HG03039 (cell line): ENCODE measurements around the gene UQCC3.
"Not testable (repeated sequence)": the region's sequence is repeated elsewhere in the genome, so short reads cannot be mapped to it uniquely, and the experiment has no call there.

Experiments used
- ATAC-seq: cut with Tn5 transposase; IDR thresholded peaks from one replicate; pipeline ENCODE4 v1.9.1; 2021; ENCODE audit warnings: mild to moderate bottlenecking, moderate library complexity; ENCODE audit not compliant: unreplicated experiment

Gene UQCC3

DNA sequence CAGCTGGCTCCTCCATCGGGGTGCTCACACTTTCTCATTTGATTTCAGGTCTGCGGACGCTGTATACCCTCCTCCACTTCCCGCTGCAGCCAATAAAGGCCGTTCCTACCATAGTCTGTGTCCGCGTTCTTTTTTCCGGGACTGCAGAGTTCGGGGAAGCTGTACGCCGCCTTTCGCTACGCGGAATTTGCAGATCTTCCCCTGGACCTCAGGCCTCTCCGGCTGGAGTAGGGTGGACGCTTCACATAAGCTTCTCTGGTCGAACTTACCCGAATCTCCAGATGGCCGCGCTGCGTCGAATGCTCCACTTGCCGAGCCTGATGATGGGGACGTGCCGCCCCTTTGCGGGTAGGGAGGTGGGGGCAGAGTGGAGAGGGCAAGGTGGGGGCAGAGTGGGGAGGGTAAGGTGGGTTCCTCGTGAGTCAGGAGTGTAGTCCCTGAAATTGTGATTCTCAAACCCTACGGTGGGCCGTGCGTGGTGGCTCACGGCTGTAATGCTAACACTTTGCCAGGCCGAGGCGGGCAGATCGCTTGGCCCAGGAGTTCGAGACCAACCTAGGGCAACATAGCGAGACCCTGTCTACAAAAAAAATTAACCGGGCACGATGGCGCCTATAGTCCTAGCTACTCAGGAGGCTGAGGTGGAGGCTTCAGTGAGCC is 5.7 kb upstream of the UQCC3 start:
- ATAC-seq: peak; percentile 9

DNA sequence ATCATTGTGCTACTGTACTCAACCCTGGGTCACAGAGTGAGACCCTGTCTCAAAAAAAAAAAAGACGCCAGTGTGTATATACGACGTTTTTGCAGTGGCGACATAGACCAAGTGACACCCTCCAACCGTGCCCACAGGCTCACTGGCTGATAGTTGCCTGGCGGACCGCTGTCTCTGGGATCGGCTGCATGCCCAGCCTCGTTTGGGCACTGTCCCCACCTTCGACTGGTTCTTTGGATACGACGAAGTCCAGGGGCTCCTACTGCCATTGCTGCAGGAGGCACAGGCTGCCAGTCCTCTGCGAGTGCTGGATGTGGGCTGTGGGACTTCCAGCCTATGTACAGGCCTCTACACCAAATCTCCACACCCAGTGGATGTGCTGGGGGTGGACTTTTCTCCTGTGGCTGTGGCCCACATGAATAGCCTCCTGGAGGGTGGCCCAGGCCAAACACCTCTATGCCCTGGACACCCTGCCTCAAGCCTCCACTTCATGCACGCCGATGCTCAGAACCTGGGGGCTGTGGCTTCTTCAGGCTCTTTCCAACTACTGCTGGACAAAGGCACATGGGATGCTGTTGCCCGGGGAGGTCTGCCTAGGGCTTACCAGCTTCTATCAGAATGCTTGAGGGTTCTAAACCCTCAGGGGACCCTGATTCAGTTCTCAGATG is 5.1 kb upstream of the UQCC3 start:
- no peak for ATAC-seq

DNA sequence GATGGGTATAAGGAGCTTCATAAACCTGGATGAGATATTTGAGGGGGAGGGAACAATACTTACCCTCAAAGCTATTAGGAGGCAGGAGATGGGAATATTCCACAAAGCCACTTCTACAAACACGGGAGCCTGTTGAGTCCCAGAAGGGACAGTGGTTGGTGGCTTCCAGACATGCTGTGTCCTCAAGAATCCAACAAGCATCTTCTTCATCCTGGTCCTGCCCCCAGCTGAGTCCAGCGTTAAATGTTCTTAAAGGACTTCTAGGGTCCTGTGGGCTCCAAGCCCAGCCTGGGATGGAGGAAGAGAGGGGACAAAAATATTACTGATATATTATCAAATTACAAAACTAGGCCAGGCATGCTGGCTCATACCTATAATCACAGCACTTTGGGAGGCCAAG is 4.0 kb upstream of the UQCC3 start:
- no peak for ATAC-seq

DNA sequence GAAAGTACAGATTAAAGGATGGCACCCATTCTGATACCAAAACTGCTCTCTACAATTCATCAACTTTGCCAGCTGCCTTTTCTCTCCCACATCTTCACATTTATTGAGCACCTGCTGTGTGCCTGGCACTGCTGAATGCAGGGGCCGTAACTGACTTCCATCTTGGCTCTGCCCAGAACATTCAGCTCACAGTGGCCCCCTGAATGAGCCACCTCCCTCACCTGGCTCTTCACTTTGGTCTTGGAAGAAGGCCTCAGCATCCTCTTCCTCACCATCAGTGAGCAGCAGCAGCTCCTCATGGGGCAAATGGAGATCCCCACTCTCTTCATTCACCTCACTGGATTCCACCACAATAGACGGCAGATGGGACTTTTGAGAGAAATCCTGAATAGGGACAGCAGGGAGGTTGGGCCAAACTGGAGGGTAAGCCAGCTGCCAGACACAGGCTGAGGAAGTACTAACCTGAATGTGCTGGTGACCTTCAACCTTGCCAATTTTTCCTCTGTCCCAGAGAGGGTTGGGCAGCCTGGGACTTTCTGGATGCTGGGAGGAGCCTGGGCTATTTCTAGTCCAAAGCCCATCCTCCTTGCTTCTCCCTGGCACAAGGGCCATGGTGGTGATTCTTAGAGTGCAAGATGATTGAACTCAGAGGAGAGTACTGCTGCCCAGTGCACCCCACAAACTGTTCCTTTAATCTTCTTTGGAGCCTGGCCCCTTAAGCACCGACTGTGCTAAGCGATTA is 1.9 kb upstream of the UQCC3 start:
- ATAC-seq: no peak

DNA sequence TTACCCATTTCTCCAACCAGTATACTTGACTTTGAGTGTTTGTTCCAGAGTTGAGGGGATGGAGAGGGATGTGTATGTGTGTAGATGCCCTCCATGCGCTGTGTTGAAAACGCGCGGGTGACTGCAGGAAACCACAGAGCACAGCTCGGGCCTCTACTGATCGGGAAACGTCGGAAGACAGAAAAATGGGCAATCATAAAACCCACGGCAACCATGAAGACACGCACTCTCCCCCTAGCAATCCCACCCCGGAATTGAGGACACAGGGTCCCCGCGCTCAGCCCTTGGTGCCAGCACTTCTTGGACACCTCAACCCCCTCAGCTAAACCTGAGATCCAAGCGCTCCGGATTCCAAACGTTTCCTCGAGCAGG is 251 bp upstream of the UQCC3 start:
- ATAC-seq: peak; percentile 12

DNA sequence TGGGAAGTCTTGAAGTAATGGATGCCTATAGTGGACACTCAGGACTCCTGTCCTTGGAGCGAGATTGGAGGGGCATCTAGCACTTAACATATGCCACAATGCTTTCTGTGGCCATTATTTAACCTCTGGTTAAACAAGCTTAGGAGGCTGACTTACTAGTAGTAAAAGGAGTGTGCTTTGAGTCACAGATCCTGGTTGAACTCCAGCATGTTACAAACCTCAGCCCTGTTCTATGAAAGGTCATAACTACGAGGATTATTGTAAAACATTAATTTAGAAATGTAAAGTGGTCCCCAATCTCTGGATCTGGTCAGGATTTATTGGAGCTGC is 1.7 kb downstream of the UQCC3 start:
- ATAC-seq: no peak

DNA sequence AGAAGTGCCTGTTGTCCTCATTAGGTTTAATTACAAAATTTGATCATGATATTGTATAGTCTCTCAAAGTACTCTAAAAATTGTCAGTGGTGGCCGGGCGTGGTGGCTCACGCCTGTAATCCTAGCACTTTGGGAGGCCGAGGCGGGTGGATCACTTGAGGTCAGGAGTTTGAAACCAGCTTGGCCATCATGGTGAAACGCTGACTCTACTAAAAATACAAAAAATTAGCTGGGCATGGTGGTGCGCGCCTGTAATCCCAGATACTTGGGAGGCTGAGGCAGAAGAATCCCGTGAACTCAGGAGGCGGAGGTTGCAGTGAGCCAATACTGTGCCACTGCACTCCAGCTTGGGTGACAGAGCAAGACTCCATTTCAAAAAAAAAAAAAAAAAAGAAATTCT is 3.9 kb downstream of the UQCC3 start:
- ATAC-seq: not testable (repeated sequence)

DNA sequence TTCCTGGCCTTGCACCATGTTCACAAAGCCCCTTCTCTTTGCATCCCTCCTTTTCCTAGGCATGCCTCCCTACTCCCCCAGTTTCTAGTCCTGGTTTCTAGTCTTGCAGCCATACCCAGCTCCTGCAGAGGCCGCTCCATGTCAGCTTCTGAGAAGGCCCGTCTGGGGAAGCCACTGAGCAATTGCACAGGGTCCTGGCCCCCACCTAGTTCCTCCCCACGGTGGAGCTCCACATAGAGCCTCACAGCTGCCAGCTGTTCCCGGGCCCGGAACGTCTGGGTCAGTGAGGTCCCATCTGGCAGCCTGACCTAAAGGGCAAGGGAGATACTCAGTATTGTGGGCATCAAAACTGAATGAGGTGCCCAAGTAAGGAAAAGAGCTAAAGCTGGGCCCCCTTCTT is 5.2 kb downstream of the UQCC3 start:
- no peak for ATAC-seq

DNA sequence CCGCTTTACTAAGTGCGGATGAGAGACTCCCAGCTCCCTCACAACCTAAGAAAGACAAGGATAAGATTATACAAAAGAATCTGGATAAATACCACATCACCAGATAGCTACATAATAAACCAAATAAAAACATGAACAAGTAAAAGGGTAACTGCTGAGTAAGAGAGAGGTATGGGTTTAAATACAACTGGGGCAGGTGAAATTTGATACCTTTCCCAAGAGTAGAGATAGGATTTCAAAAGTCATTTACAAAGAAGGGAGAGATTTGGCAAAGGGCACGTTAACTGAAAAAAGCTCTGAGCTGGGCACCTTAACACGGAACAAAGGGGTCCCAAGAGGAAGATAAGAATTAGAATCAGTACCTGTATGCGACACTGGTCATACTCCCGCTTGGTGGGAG is 5.7 kb downstream of the UQCC3 start:
- no peak for ATAC-seq

DNA sequence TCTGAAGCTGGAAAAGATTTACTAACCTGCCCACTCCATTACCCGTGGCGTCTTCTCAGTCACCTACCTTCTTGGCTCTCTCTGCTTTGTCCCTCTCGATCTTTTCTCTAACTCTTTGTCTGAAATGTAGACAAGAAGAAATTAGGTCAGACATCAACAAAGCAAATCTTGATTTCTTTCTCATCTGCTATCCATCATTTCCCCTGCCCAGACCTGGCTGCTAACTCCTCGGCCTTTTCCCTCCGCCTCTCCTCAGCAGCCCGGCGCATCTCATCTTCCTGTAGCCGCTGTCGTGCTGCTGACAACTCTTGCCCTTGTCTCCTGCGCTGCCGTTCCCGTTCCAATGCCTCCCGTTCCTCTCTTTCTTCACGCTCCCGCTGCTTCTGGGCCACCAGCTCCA is 6.2 kb downstream of the UQCC3 start:
- ATAC-seq: no peak

DNA sequence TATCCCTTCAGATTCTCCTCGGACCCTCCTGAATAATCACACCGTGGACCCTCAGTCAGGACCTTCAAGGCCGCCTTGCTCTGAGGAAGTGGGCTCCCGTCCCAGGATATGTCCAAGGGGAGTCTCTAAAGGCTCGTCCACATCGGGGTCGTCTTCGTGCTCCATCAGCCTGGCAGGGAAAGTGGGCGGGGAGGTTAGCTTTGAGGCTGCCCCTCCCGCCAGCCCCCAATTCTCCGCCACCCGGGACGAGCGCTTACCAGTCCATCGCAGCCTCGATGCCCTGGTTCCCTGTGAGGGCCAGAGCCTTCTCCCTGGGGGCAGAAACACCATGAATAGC is 6.9 kb downstream of the UQCC3 start:
- no peak for ATAC-seq

DNA sequence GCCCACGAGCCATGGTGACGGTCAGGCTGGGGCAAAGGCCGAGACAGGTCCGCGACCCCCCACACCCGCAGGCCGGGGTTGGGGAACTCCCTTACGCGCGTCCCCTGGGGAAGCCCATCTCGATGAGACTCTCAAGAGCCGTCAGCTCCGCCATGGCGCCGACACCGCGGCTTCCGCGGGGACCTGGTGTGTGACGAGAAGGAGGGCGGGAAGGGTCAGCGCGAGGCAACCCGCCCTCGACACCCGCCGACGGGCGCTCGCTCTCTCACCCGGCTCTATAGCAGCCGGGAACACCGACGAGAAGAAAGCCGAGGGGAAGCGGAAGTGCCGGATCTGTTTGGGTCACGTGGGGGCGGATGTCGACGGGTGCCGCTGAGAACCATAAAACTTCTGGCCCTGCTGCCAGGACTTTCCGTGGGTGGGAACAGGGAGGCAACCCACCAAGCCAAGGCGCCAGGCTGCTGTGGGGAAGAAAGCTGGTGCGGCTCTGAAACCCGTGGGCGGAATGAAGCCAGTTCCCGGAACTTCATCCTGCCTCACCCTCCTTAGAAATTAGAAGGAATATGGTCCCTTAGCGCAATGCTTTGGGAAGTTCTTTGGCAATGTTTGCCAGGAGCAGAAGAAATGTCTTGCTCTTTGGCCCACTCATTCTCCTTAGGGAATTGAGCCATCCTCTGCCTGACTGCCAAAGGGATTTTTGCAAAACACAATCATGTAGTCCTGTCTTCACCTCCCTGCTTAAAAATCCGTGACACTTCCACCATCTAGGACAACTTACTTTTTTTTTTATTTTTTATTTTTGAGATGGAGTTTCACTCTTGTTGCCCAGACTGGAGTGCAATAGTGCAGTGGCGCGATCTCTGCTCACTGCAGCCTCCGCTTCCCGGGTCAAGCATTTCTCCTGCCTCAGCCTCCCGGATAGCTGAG is 7.6 kb downstream of the UQCC3 start, which contains the start of gene UBXN1:
TSS of gene UBXN1 (minus strand) at position 304 of the 927 bp plus-strand sequence. CDS start at position 154, 150 bp downstream.
- peak; percentile 51 for ATAC-seq

DNA sequence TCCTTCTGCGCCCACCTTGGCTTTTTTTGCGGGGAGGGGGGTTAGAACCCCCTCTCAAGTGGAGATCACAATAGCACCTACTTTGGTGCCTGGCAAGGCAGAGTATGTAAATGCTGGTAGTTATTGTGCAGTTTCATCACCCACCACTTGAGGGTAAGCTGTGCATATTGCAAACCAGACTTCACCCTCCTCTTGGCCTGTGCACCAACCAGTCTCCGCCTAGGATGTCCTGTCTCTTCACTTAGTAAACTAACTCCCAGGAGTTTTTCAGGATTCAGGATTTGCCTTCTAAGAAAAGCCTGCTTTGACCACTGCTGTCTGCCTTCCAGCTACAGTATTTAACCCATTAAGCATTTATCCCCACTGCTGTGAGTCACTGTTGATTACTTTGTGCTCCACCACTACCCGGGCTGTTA is 9.4 kb downstream of the UQCC3 start:
- ATAC-seq: no peak

DNA sequence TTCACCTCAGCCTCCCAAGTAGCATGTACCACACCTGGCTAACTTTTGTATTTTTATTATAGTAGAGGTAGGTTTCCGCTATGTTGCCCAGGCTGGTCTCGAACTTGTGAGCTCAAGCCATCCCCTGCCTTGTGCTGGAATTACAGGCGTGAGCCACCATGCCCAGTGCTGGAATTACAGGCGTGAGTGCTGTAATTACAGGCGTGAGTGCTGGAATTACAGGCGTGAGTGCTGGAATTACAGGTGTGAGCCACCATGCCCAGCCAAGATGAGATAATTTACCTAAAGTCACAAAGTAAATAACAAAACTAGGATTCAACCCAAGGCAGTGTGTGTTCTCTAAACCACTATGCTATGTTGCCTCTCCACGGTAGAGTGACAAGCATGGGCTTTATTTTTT is 11.0 kb downstream of the UQCC3 start:
- ATAC-seq: no peak

DNA sequence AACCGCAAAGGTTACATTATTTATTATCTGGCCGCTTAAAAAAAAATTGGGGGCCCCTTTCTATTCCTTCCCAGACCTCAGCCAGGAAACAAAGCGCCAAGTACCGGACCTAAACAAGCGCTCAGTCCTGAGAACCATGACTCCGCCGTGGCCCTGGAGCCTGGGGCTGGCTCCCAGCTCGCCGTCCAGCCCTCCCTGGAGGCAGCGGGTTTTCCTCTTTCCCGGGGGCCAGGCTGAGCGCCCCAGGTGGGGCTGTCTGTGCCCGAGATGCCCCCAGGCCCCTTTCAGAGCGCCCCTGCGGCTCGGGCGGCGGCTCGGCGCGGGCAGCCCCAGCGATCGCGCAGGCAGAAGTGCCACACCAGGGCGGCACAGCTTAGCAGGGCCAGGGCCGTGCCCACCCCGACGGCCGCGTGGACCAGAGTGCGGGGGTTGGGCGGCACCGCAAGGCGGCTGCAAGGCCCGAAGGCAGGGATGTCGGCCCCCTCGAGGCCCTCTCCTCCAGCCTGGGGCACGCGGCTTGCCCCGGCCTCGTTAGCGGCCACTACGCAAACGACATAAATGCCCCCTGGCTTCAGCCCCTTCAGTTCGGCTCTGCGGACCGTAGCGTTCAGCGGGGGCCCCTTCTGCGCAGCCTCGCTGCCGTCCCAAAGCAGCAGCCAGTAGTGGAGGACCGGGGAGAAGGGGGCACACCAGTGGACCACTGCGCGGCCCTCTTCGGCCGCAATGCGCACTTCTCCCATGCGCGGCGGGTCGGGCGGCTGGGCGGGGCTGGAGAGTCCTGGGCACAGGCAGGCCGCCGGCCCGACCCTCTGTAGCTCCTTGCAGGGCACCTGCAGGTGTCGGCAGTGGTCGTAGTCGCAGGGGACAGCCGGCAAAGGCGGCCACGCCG is 16.3 kb downstream of the UQCC3 start:
- ATAC-seq: no peak

DNA sequence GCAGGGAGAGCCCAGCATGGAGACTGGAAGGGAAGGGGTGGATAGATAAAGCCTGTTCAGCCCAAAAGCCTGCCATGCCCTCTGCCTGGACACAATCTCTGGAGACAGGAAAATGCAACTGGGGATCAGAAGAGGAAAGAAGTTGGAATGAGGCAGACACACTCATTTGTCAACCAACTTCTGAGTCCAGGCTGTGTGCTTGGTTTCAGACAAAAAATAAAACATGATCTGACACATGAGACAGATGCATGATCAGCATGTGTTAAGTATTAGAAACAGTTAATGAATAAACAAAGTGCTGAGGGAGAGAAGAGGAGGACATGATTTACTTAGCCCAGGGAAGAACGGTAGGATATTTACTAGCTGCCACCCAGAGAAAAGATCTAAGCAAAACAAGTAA is 17.0 kb downstream of the UQCC3 start:
- ATAC-seq: no peak

DNA sequence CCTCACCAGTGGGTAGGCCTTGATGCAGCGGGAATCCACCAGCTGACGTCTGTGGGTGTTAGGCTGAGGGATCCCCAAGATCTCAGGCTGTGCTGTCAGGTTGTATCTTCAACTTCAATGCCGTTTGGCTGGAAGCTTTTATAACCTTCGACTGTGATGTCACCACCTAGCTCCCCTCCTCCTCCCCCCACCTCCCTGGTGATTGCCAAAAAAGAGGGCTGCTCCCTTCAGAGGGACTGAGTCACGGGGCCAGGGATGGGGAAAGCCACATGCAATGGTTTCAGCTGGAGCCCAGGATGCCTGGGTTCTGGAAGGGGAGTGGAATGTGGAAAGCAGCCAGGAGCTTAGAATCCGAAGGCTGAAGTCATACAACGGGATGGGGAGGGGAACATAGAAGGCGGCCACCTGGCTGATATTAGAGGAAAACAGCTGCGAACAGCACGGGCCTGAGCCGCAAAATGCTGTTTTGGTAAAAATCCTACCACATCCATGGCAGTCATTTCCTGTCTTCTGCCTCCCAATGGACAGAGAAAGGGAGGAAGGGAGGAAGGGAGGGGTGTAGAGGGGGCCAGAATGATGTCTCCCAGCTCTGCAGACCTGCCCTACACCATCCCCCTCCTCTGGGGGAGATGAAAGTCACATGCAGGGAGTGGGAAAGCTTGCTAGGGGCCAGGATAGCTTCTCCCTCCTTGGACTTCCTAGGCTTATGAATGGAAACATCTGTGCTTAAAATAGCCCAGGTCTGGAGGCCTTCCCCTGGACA is 18.1 kb downstream of the UQCC3 start, which contains the start of gene LRRN4CL:
TSS of gene LRRN4CL (minus strand) at position 110 of the 763 bp plus-strand sequence. CDS start 1,022 bp downstream, outside the sequence.
- no peak for ATAC-seq

DNA sequence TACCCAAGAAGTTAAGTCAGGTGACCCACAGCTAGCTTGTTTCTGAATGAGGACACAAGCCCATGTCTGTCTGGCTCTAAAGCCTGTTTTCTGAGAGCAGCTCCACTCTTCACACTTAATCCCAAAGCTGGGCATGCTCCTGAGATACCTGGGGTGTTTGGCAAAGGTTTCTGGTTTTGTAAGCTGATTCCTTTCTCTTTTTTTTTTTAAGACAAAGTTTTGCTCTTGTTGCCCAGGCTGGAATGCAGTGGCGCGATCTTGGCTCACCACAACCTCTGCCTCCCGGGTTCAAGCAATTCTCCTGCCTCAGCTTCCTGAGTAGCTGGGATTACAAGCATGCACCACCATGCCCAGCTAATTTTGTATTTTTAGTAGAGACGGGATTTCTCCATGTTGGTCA is 22.2 kb downstream of the UQCC3 start:
- not testable (repeated sequence) for ATAC-seq

DNA sequence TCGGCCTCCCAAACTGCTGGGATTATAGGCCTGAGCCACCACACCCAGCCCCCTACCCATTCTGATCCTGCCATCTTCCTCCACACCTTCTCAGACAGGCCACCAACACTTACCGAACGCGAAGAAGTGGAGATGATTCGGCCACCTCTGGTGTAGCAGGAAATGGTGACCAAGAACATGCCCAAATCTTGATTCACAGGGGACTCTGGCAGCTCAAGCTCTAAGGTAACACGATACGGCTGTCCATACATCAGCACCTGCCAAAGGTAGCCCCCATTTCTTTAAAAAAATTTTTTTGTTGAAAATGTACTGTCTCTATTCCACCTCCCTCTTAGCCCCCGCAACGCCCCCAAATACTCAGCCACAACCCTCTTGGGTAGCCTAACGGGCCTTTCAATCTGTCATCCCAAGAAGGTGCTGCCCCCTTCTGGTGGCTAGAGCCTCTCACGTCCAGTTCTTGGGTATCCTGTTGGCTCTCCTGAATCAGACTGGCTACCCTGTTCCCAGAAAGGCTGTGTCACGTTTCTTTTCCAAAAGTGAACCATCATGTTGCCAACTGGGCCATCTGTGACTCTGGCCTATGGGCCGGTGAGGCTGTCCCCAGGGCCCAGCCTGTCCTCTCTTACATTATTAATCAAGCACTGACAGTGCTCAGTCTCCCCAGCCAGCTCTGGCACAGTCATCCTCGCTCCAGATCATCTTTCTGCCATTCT is 23.1 kb downstream of the UQCC3 start:
- ATAC-seq: no peak
